ENCODE data around the gene RPGRIP1L. TPM values are rescaled to one million over a fixed set of nuclear protein-coding genes. Genes with fewer than 3 reads are reported as not detected.

RPGRIP1L gene
- total RNA-seq, result 4.4 and 5.1 TPM in 2 replicates

- intact Hi-C loops (cut with micrococcal nuclease), result loop anchor here (1.0 to 5.0 kb wide), 14 partner anchors 39 to 1225 kb away; partner anchors contain the start of genes AKTIP, CHD9 and RBL2
These were observed at the start of gene RPGRIP1L, which contains the start of gene FTO for GRCh38 chr16:53703590-53704444. Gene RPGRIP1L, minus strand, starts transcription at chr16:53703859. Its CDS starts 3,136 bp downstream, at chr16:53700723. Gene FTO, plus strand, starts transcription at chr16:53704156.

- intact Hi-C loops (cut with micrococcal nuclease), result no loop called here
These were observed 49.8 kb upstream of the RPGRIP1L start for GRCh38 chr16:53753431-53753830.

GRCh38 chr16:53752560-53752959 lies 48.9 kb upstream of the RPGRIP1L start:
- intact Hi-C loops (cut with micrococcal nuclease), result no loop called here

- intact Hi-C loops (cut with micrococcal nuclease), result no loop called here
These were observed 42.2 kb upstream of the RPGRIP1L start for GRCh38 chr16:53745753-53746266.

DNA sequence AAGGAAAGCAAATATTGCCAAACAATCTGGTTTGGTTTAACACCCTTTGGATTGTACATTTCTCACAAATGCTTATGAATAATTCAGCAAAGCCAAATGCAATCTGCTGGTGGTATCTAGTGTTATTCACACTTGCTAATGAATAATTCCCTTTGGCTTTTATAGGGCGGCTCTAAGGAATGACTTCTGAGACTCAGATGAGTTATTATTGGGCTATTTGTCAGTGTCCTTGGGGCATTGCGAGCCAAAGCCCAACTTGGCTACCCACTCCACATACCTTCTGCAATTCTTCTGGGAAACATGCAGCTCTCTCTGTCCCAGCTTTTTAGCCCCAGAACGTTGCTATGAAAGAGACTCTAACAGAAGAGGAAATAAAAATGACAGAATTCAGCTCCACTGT lies 41.4 kb upstream of the RPGRIP1L start:
- intact Hi-C loops (cut with micrococcal nuclease), result no loop called here

GRCh38 chr16:53744449-53744848 lies 40.8 kb upstream of the RPGRIP1L start:
- intact Hi-C loops (cut with micrococcal nuclease), result loop anchor here (1.0 kb wide), 1 partner anchor 40 kb away; the partner anchor contains the start of gene FTO

DNA sequence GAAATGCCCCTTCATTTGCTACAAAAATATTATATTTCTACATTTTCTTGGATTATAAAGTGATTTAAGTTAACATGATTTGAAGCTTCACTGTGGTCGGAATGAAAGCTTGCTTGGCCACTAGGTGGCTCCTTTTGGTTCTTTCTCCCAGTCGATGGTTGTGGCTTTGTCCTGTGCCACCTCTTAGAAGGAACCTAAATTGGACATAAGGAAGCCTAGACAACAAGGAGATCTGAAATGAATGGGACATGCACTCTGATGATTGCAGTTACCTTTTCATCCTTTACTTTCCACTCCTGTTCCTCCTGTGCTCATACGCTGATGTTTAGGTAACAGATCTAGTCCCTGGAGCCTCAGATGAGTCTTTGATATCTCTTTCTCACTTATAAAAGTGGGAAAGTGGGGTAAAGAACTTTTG lies 39.5 kb upstream of the RPGRIP1L start:
- intact Hi-C loops (cut with micrococcal nuclease), result loop anchor here (1.0 kb wide), 1 partner anchor 1214 kb away; no protein-coding TSS in a partner anchor

DNA sequence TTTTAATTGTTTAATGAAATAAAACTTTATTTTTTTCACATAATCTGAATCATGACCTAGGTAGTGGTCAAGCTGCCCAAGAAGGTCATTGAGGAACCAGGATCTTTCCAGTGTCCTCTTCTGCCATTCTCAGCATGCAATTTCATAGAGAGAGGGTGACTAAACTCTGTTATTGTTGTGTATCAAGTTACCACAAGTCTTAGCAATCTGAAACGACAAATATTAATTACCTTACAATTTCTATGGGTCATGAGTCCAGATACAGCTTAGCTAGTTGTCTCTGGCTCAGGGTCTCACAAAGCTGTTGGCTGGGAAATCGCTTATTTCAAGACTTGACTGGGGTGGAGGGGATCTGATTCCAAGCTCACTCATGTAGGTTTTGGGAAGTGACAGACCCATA lies 37.9 kb upstream of the RPGRIP1L start:
- intact Hi-C loops (cut with micrococcal nuclease), result no loop called here

DNA sequence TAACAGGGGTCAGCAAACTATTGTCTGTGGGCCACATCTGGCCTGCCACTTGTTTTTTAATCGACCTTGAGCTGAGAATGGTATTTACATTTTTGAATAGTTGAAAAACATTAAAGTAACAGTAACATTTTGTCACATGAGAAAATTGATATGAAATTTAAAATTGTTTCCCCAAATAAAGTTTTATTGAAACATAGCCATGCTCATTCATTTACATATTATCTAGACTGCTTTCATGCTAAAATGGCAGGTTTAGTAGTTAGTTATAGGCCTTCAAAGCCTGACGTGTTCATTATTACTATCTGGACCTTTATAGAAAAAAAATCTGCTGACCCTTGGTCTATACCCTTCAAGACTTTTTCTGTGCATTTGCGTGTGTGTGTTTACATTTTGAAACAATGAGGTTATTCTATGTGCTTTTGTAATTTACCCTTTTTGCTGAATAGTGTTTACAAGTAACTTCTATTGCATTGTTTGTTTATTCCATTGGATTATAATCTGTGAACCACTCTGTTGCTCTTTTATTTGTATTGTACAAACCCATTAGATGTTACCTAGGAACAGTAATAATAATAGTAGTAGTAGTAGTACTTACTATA lies 37.4 kb upstream of the RPGRIP1L start:
- intact Hi-C loops (cut with micrococcal nuclease), result no loop called here

DNA sequence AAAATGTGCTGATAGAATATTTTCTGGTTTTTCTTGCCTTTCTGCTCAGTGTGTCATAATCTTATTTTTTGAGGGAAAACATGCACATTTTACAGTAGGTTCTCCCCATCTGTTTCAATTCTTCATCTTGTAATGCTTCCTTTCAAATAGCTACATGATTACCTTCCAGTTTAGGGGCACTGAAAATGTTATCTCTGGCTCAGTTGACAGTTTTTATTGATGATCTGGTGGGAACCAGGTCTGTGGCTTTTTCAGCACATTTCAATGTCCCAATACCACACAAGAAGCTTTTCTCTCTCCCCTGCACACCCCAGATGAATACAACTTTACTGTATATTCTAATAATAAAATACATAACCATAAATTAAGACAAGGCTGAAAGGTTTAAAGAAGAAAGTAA lies 36.8 kb upstream of the RPGRIP1L start:
- intact Hi-C loops (cut with micrococcal nuclease), result no loop called here

- intact Hi-C loops (cut with micrococcal nuclease), result no loop called here
These were observed 33.9 kb upstream of the RPGRIP1L start for GRCh38 chr16:53737552-53737951.

GRCh38 chr16:53736297-53736696 lies 32.6 kb upstream of the RPGRIP1L start:
- intact Hi-C loops (cut with micrococcal nuclease), result no loop called here

DNA sequence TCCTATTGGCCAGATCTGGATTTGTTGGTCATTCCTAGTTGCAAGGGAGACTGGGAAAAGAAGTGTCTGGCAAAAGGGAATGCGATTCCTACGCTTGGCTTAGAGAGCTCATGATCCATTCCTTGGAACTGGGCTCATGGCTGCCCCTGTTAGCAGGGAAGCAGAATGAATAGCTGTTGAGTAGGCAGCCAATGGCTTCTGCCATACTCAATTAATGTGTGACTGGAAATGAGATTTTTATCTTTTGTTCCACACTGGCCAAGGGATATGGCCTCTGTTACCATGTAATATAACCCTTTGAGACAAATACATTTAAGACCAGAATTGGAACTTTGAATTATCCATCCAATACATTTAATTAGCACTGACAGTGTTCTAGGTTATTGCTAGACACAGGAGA lies 31.2 kb upstream of the RPGRIP1L start:
- intact Hi-C loops (cut with micrococcal nuclease), result no loop called here

DNA sequence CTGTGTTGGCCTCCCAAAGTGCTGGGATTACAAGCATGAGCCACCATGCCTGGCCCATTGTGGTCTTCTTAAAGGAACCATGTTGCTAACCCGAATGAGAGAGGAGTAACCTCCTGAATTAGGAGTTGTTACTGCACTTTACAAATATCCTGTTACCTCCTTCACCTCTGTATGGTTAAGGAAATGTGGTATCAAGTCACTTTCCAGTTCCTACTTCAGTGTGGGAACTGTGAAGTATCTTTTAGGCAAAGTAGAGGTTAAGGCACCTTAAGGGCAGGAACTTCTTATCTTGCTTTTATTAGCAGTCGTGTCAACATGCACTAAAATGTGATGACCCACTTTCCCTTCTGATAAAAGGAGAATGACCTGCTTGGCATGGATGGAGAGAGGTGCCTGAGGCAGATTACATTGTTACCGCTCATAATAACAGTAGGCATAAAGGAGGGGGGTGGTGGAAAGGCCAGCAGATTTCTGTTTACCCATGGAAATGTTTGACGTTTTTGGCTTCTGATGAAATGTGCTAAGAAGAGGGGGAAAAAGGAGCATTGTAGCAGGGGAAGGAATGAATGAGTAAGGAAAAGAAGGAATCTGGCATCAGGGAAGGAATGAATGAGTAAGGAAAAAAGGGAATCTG lies 28.8 kb upstream of the RPGRIP1L start:
- intact Hi-C loops (cut with micrococcal nuclease), result no loop called here

DNA sequence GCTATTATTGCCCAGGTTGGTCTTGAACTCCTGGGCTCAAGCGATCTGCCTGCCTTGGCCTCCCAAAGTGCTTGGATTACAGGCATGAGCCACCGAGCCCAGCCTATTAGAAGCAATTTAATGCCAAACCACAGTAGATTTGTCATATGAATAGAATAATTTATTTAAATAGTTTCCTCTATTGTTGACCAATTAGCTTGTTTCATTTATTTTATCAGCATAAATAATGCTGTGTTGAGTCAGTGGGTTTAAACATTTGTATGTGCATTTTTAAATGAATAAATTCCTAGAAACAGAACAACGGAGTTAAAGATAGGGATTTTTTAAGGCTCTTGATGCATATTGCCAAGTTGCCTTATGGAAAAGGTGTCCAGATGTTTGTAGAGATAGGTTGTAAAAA lies 27.0 kb upstream of the RPGRIP1L start:
- intact Hi-C loops (cut with micrococcal nuclease), result no loop called here

- intact Hi-C loops (cut with micrococcal nuclease), result no loop called here
These were observed 23.0 kb upstream of the RPGRIP1L start for GRCh38 chr16:53726625-53727024.

GRCh38 chr16:53721017-53721416 lies 17.4 kb upstream of the RPGRIP1L start:
- intact Hi-C loops (cut with micrococcal nuclease), result no loop called here

DNA sequence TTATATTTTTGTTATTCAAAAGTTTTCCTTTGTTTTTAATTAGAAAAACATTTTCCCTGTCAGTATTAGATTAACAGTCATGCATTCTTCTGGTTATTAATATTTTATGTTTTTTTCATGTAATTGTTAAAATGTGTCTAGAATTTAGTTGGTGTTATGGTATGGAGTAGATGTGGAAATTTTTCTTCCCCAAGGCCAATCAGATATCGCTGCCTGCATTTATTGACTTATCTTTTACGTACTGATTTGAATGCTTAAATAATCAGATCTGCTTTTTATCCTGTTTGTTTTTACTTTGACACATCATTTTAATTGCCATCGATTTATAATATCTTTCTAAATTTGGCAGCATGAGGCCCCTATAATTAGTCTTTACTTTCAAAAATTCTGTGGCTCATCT lies 13.9 kb upstream of the RPGRIP1L start:
- intact Hi-C loops (cut with micrococcal nuclease), result no loop called here

- intact Hi-C loops (cut with micrococcal nuclease), result no loop called here
These were observed 11.3 kb upstream of the RPGRIP1L start for GRCh38 chr16:53715023-53715384.

GRCh38 chr16:53714205-53715022 lies 10.8 kb upstream of the RPGRIP1L start:
- intact Hi-C loops (cut with micrococcal nuclease), result no loop called here

Data from T-helper 1 cell treated with Interleukin-12 subunit alpha and Interleukin-12 subunit beta and Interleukin-4 antibody, amounts not matched to agents 30 ng/mL and 1 ng/mL, for 36 hours (primary cell).